HCT116 (cell line): ENCODE data around the gene SPI1. TPM values are rescaled to one million over a fixed set of nuclear protein-coding genes. Genes with fewer than 3 reads are reported as not detected.

ENCODE experiments used
- ATAC-seq: fragments of 200-7000 bp; cut with Tn5 transposase; 2 replicates; pipeline ENCODE4 v1.9.1; 2020; ENCODE audit warnings: mild to moderate bottlenecking, moderate library complexity
- BruUV-seq: library from RNA; stranded (reverse); fragments of 400-500 nt; replicated peaks from 2 replicates; lab custom pipeline; 2021; lab: Mats Ljungman, UMichigan
- CTCF ChIA-PET: fragments of 300-600 bp; sonication (Branson Sonifier 250); formaldehyde crosslinking; loops from one replicate; lab custom pipeline; 2021; ENCODE audit warnings: antibody characterized with exemption; lab: Charles Lee
- POLR2A ChIA-PET: fragments of 300-600, 350-600 bp; sonication (Branson Sonifier 250); formaldehyde crosslinking; loops from one replicate; lab custom pipeline; 2021; ENCODE audit warnings: antibody characterized with exemption; lab: Charles Lee
- RAD21 ChIA-PET, 2 experiments: fragments of 300-600 bp; sonication (Branson Sonifier 250); formaldehyde crosslinking; loops; one replicate each; lab custom pipeline; 2023; ENCODE audit warnings: low total read pairs in 2 of 2; ENCODE audit not compliant: uncharacterized antibody in 2 of 2, unreplicated experiment in 2 of 2, low non-redundant PET in 1 of 2; lab: Charles Lee
- DNase-seq: peaks from one replicate; pipeline ENCODE4 v3.0.0-alpha.2; 2010; ENCODE audit warnings: low read depth, low spot score
- H2AFZ ChIP-seq: fragments of 200-600 bp; shearing (Covaris generic), sonication (generic); 2 replicates; pipeline ENCODE4 v1.6.1; 2017; ENCODE audit warnings: low read depth, mixed run types, mixed read lengths, antibody characterized with exemption, low read length; ENCODE audit not compliant: poor library complexity, severe bottlenecking
- H3K27ac ChIP-seq: 2 replicates; pipeline ENCODE4 v1.5.1; 2012; ENCODE audit warnings: low read depth, low read length
- H3K27me3 ChIP-seq: fragments of 200-600 bp; sonication (generic); 2 replicates; pipeline ENCODE4 v1.6.1; 2016; ENCODE audit warnings: mixed run types, low read length, mixed read lengths; ENCODE audit not compliant: insufficient read depth
- H3K36me3 ChIP-seq, 2 experiments: fragments of 200-500 bp in 1 of 2; fragments of 200-600 bp in 1 of 2; sonication (Bioruptor generic) in 1 of 2; sonication (generic) in 1 of 2; 2 replicates each; pipeline versions ENCODE4 v1.5.1 to v1.6.1; 2014 to 2016; ENCODE audit warnings: low read length in 2 of 2, inconsistent platforms in 1 of 2, mixed read lengths in 1 of 2, mixed run types in 1 of 2; ENCODE audit not compliant: insufficient read depth in 2 of 2, control insufficient read depth in 1 of 2
- H3K4me1 ChIP-seq, 2 experiments: fragments of 200-600 bp in 1 of 2; sonication (generic) in 1 of 2; 2 replicates each; pipeline versions ENCODE4 v1.5.1 to v1.6.1; 2012 to 2017; ENCODE audit warnings: low read length in 2 of 2, inconsistent platforms in 1 of 2, mild to moderate bottlenecking in 1 of 2, mixed read lengths in 1 of 2, mixed run types in 1 of 2, moderate library complexity in 1 of 2; ENCODE audit not compliant: insufficient read depth in 2 of 2, control insufficient read depth in 1 of 2
- H3K4me2 ChIP-seq: fragments of 200-600 bp; sonication (generic); 2 replicates; pipeline ENCODE4 v1.6.1; 2017; ENCODE audit warnings: mixed run types, low read length, mixed read lengths
- H3K4me3 ChIP-seq, 2 experiments: fragments of 200-600 bp in 1 of 2; sonication (generic) in 1 of 2; replicated peaks in 1 of 2; 2 replicates each; pipeline ENCODE4 v1.5.1; 2011 to 2016; ENCODE audit warnings: low read length in 2 of 2, control low read depth in 1 of 2, low read depth in 1 of 2, mild to moderate bottlenecking in 1 of 2, mixed read lengths in 1 of 2, mixed run types in 1 of 2
- H3K79me2 ChIP-seq: fragments of 200-600 bp; sonication (generic); 2 replicates; pipeline ENCODE4 v1.6.1; 2017; ENCODE audit warnings: mild to moderate bottlenecking, mixed run types, low read length, moderate library complexity, mixed read lengths; ENCODE audit not compliant: insufficient read depth
- H3K9ac ChIP-seq: fragments of 200-600 bp; sonication (generic); 2 replicates; pipeline ENCODE4 v1.6.1; 2016; ENCODE audit warnings: low read length, mixed read lengths
- H3K9me2 ChIP-seq: fragments of 200-600 bp; sonication (generic), shearing (Covaris generic); 2 replicates; pipeline ENCODE4 v1.6.1; 2017; ENCODE audit warnings: mixed run types, mild to moderate bottlenecking, moderate library complexity; ENCODE audit not compliant: insufficient read depth
- H3K9me3 ChIP-seq, 2 experiments: fragments of 200-500 bp in 1 of 2; fragments of 200-600 bp in 1 of 2; sonication (Bioruptor generic) in 1 of 2; sonication (generic) in 1 of 2; 2 replicates each; pipeline ENCODE4 v1.6.1; 2014 to 2017; ENCODE audit warnings: low read length in 2 of 2, mixed read lengths in 2 of 2, inconsistent platforms in 1 of 2, low read depth in 1 of 2, mild to moderate bottlenecking in 1 of 2, mixed run types in 1 of 2, moderate library complexity in 1 of 2; ENCODE audit not compliant: control insufficient read depth in 1 of 2, insufficient read depth in 1 of 2
- H4K20me1 ChIP-seq: fragments of 200-600 bp; sonication (generic), shearing (Covaris generic); 2 replicates; pipeline ENCODE4 v1.6.1; 2017; ENCODE audit warnings: mixed run types, mild to moderate bottlenecking, moderate library complexity; ENCODE audit not compliant: insufficient read depth
- ELF1 ChIP-seq: IDR thresholded peaks from 2 replicates; pipeline ENCODE4 v1.6.1; 2012; ENCODE audit warnings: low read depth, borderline replicate concordance
- EZH2 ChIP-seq: fragments of 200-600 bp; sonication (generic); IDR thresholded peaks from 2 replicates; pipeline ENCODE4 v1.6.1; 2017; ENCODE audit warnings: antibody characterized with exemption, mixed run types
- intact Hi-C: fragments of 100-400 bp; cut with micrococcal nuclease; formaldehyde crosslinking; loops from 2 replicates; pipeline ENCODE4 v1.10.0; 2022
- total RNA-seq: library from RNA; stranded (reverse); gene quantifications from one replicate; pipeline ENCODE4 v1.2.1, GENCODE V29; 2021; ENCODE audit not compliant: unreplicated experiment
- TF ChIP-seq, protein P1 (sequence below): IDR thresholded peaks from 2 replicates; pipeline ENCODE4 v1.6.1; 2011; ENCODE audit warnings: mild to moderate bottlenecking, low read length, moderate library complexity; ENCODE audit not compliant: insufficient replicate concordance; ENCODE audit errors: extremely low read depth
- TF ChIP-seq, protein P2 (sequence below), 3 experiments: fragments of 200-600 bp in 1 of 3; sonication (generic) in 1 of 3; IDR thresholded peaks in 2 of 3; conservative IDR thresholded peaks in 1 of 3; 2 replicates each; pipeline ENCODE4 v1.5.1; 2012 to 2017; ENCODE audit warnings: low read depth in 2 of 3, low read length in 2 of 3, antibody characterized with exemption in 1 of 3, borderline replicate concordance in 1 of 3, control low read depth in 1 of 3, mild to moderate bottlenecking in 1 of 3, mixed read lengths in 1 of 3, mixed run types in 1 of 3, moderate library complexity in 1 of 3; ENCODE audit not compliant: insufficient read depth in 1 of 3

The SPI1 gene
- total RNA-seq, 1 experiment from 2014 or later = 0.32 TPM

DNA sequence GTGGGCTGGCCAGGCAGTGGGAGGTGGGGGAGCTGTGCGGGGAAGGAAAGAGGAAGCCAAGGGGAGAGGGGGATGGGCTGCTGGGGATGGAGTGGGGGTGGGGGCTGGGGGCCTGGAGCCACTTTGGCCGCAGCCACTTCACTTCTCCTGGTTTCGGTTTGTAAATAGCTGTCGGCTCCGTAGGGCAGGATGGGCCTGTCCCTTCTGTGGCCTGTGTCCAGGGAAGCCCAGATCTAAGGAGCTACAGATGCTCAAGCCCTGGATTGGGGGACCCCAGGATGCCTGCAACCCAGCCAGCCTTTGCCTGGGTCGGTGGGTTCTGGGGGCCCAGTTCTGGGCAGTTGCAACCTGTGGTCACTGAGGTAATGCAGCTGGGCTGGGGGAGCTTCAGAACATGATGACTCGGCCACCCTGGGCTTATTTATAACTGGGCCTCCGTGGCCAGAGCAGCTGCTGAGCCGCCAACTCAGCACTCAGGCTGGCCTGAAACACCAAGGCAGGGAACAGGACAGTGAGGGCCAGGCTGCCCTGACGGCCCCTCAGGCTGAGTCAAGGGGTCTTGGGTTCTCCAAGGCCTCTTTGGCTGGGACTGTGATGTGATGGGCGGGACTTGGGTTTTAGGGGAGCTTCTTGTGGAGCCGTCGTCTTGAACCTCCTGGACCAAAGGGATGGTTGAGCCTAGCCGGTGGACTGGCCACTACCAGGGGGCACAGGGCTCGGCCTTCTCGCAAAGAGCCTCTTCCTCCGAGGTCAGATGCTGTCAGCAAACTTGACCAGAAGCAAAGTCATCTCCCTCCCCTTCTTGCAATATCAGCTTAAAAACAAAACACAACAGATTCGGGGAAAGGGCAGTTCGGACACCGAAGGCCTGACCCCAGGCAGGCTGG lies 15.1 kb upstream of the SPI1 start:
- Histone ChIP-seq H3K4me2 (no peak overlapping the region), H3K27me3 (no peaks in the 10 kb centered on the region), H3K9me2 (no peaks in the 10 kb centered on the region), H3K9ac (no peak overlapping the region), H3K4me3 (no peak overlapping the region), H4K20me1 (no peaks in the 10 kb centered on the region), H3K27ac (no peak overlapping the region), H2AFZ (no peak overlapping the region), H3K79me2 (no peaks in the 10 kb centered on the region), H3K4me1 (no peaks in the 10 kb centered on the region), H3K36me3 (no peaks in the 10 kb centered on the region), H3K9me3 (no peaks in the 10 kb centered on the region)
- ChIA-PET CTCF (interaction anchor here (1.3 kb wide), 1 partner anchor 19 kb away, joined by 7 read pairs; no protein-coding TSS in a partner anchor), RAD21 (no interaction called here), POLR2A (no interaction called here)
- no TSS peak for BruUV-seq
- DNase-seq = no peak
- intact Hi-C loops = no loop called here
- no peak for ATAC-seq
- TF ChIP-seq, protein P1, sequence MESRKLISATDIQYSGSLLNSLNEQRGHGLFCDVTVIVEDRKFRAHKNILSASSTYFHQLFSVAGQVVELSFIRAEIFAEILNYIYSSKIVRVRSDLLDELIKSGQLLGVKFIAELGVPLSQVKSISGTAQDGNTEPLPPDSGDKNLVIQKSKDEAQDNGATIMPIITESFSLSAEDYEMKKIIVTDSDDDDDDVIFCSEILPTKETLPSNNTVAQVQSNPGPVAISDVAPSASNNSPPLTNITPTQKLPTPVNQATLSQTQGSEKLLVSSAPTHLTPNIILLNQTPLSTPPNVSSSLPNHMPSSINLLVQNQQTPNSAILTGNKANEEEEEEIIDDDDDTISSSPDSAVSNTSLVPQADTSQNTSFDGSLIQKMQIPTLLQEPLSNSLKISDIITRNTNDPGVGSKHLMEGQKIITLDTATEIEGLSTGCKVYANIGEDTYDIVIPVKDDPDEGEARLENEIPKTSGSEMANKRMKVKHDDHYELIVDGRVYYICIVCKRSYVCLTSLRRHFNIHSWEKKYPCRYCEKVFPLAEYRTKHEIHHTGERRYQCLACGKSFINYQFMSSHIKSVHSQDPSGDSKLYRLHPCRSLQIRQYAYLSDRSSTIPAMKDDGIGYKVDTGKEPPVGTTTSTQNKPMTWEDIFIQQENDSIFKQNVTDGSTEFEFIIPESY = no peak
- TF ChIP-seq ELF1 (no peak), EZH2 (no peak)
- TF ChIP-seq, protein P2, sequence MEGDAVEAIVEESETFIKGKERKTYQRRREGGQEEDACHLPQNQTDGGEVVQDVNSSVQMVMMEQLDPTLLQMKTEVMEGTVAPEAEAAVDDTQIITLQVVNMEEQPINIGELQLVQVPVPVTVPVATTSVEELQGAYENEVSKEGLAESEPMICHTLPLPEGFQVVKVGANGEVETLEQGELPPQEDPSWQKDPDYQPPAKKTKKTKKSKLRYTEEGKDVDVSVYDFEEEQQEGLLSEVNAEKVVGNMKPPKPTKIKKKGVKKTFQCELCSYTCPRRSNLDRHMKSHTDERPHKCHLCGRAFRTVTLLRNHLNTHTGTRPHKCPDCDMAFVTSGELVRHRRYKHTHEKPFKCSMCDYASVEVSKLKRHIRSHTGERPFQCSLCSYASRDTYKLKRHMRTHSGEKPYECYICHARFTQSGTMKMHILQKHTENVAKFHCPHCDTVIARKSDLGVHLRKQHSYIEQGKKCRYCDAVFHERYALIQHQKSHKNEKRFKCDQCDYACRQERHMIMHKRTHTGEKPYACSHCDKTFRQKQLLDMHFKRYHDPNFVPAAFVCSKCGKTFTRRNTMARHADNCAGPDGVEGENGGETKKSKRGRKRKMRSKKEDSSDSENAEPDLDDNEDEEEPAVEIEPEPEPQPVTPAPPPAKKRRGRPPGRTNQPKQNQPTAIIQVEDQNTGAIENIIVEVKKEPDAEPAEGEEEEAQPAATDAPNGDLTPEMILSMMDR (IDR thresholded peaks at IDR 0.05 in 2 of 3, conservative IDR thresholded peaks at IDR 0.05 in 1 of 3; ENCODE audit: borderline replicate concordance in 1 of 3, insufficient read depth in 1 of 3, low read depth in 2 of 3, low read length in 2 of 3) = no peak
